Measurements from ENCODE around the gene FAM210A. TPM values are rescaled to one million over a fixed set of nuclear protein-coding genes. Genes with fewer than 3 reads are reported as not detected.
"Not testable (repeated sequence)": the region's sequence is repeated elsewhere in the genome, so short reads cannot be mapped to it uniquely, and the experiment has no call there.

Gene FAM210A
- total RNA-seq, 1 donor from 2014 or later = 19.8 TPM

DNA sequence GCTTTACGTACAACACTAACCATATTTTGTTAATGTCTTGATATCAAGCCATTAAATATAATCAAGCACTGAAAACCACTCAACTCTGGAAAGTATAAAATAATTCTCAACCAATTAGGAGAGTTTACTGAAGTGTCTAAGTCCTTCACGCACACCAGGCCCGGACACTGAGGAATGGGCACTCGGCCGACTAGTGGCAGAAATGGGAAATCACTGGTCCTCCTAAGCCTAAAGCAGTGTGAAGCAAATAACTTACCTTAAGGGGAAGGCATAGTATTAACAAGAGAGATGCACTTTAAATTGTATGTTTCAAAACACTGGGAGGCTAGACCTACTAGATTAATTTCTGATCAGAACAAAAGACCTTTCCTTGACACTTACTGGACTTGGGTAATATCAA lies 45.7 kb downstream of the FAM210A start:
- peaks cover 3 to 16% (median 5%) of the 10 kb centered on the region in 3 donors for H3K4me1 ChIP-seq (ENCODE audit: control insufficient read depth in 3 of 3, insufficient read depth in 3 of 3, low read length in 3 of 3)
- no peak overlapping the region for H3K27ac ChIP-seq (ENCODE audit: low read depth, low read length)

GRCh38 chr18:13677350-13677749 lies 49.0 kb downstream of the FAM210A start:
- not testable (repeated sequence) for H3K9me3 ChIP-seq (ENCODE audit: control insufficient read depth in 3 of 3, low read length in 3 of 3); H3K27me3 ChIP-seq (ENCODE audit: control insufficient read depth in 3 of 3, insufficient read depth in 3 of 3, low read length in 3 of 3); H3K27ac ChIP-seq (ENCODE audit: low read depth, low read length); H3K36me3 ChIP-seq (ENCODE audit: control insufficient read depth in 3 of 3, insufficient read depth in 3 of 3, low read length in 3 of 3); H3K9ac ChIP-seq (ENCODE audit: low read depth in 1 of 3, low read length in 3 of 3); H3K4me3 ChIP-seq (ENCODE audit: low read length in 3 of 3)
- peaks cover 3 to 16% (median 5%) of the 10 kb centered on the region in 3 donors for H3K4me1 ChIP-seq (ENCODE audit: control insufficient read depth in 3 of 3, insufficient read depth in 3 of 3, low read length in 3 of 3)

More for the DNA sequence above, 45.7 kb downstream of the FAM210A start:
- Histone ChIP-seq H3K9me3 (ENCODE audit: control insufficient read depth in 3 of 3, low read length in 3 of 3) (no peaks in the 10 kb centered on the region), H3K9ac (ENCODE audit: low read depth in 1 of 3, low read length in 3 of 3) (no peak overlapping the region), H3K4me3 (ENCODE audit: low read length in 3 of 3) (no peak overlapping the region), H3K36me3 (ENCODE audit: control insufficient read depth in 3 of 3, insufficient read depth in 3 of 3, low read length in 3 of 3) (no peaks in the 10 kb centered on the region), H3K27me3 (ENCODE audit: control insufficient read depth in 3 of 3, insufficient read depth in 3 of 3, low read length in 3 of 3) (no peaks in the 10 kb centered on the region)

GRCh38 chr18:13676471-13676870 lies 49.9 kb downstream of the FAM210A start:
- Histone ChIP-seq H3K4me1 (ENCODE audit: control insufficient read depth in 3 of 3, insufficient read depth in 3 of 3, low read length in 3 of 3) (peaks cover 3 to 14% (median 5%) of the 10 kb centered on the region in 3 donors), H3K9me3 (ENCODE audit: control insufficient read depth in 3 of 3, low read length in 3 of 3) (no peaks in the 10 kb centered on the region), H3K27ac (ENCODE audit: low read depth, low read length) (no peak overlapping the region), H3K27me3 (ENCODE audit: control insufficient read depth in 3 of 3, insufficient read depth in 3 of 3, low read length in 3 of 3) (no peaks in the 10 kb centered on the region), H3K4me3 (ENCODE audit: low read length in 3 of 3) (no peak overlapping the region), H3K36me3 (ENCODE audit: control insufficient read depth in 3 of 3, insufficient read depth in 3 of 3, low read length in 3 of 3) (no peaks in the 10 kb centered on the region), H3K9ac (ENCODE audit: low read depth in 1 of 3, low read length in 3 of 3) (no peak overlapping the region)

- H3K4me3 ChIP-seq (ENCODE audit: low read length in 3 of 3) = no peak overlapping the region
- no peaks in the 10 kb centered on the region for H3K4me1 ChIP-seq (ENCODE audit: control insufficient read depth in 3 of 3, insufficient read depth in 3 of 3, low read length in 3 of 3)
- H3K27me3 ChIP-seq (ENCODE audit: control insufficient read depth in 3 of 3, insufficient read depth in 3 of 3, low read length in 3 of 3) = no peaks in the 10 kb centered on the region
- H3K9ac ChIP-seq (ENCODE audit: low read depth in 1 of 3, low read length in 3 of 3) = no peak overlapping the region
- H3K27ac ChIP-seq (ENCODE audit: low read depth, low read length) = no peak overlapping the region
- H3K9me3 ChIP-seq (ENCODE audit: control insufficient read depth in 3 of 3, low read length in 3 of 3) = no peaks in the 10 kb centered on the region
- H3K36me3 ChIP-seq (ENCODE audit: control insufficient read depth in 3 of 3, insufficient read depth in 3 of 3, low read length in 3 of 3) = no peaks in the 10 kb centered on the region
Observed at GRCh38 chr18:13672657-13673056, 53.7 kb downstream of the FAM210A start.

DNA sequence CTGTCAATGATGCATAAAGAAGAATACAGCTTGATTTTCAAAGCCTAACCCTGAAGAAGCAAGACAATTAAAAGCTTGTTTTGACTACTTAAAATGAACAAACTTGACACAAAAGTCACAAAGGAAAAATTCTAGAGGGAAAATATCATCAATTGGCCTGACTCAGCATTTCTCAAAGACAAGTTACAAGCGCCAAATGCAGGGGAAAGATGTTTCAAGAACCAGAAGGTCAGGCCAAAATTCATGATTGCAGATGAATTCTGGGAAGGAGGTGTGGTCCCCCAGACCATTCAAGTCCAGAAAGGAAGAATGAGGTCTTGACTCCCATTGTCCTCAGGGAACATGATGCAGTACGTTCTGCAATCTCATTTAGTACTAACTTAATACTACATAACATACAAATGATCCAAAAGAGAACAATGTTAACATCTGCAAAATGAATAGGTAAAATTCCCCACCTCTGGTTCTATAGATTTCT lies 64.5 kb downstream of the FAM210A start:
- Histone ChIP-seq H3K27me3 (ENCODE audit: control insufficient read depth in 3 of 3, insufficient read depth in 3 of 3, low read length in 3 of 3) (no peaks in the 10 kb centered on the region), H3K9ac (ENCODE audit: low read depth in 1 of 3, low read length in 3 of 3) (no peak overlapping the region), H3K4me1 (ENCODE audit: control insufficient read depth in 3 of 3, insufficient read depth in 3 of 3, low read length in 3 of 3) (peaks cover 10 to 16% (median 14%) of the 10 kb centered on the region in 3 donors), H3K27ac (ENCODE audit: low read depth, low read length) (no peak overlapping the region), H3K36me3 (ENCODE audit: control insufficient read depth in 3 of 3, insufficient read depth in 3 of 3, low read length in 3 of 3) (peaks cover 2 to 8% (median 5%) of the 10 kb centered on the region in 3 donors), H3K9me3 (ENCODE audit: control insufficient read depth in 3 of 3, low read length in 3 of 3) (no peaks in the 10 kb centered on the region), H3K4me3 (ENCODE audit: low read length in 3 of 3) (no peak overlapping the region)

- Histone ChIP-seq H3K9me3 (ENCODE audit: control insufficient read depth in 3 of 3, low read length in 3 of 3) (no peaks in the 10 kb centered on the region), H3K27ac (ENCODE audit: low read depth, low read length) (no peak overlapping the region), H3K27me3 (ENCODE audit: control insufficient read depth in 3 of 3, insufficient read depth in 3 of 3, low read length in 3 of 3) (no peaks in the 10 kb centered on the region), H3K4me1 (ENCODE audit: control insufficient read depth in 3 of 3, insufficient read depth in 3 of 3, low read length in 3 of 3) (peaks cover 10 to 16% (median 14%) of the 10 kb centered on the region in 3 donors), H3K36me3 (ENCODE audit: control insufficient read depth in 3 of 3, insufficient read depth in 3 of 3, low read length in 3 of 3) (peaks cover 2 to 5% (median 4%) of the 10 kb centered on the region in 3 donors), H3K9ac (ENCODE audit: low read depth in 1 of 3, low read length in 3 of 3) (no peak overlapping the region), H3K4me3 (ENCODE audit: low read length in 3 of 3) (no peak overlapping the region)
Observed at GRCh38 chr18:13661051-13661778, 65.1 kb downstream of the FAM210A start.

GRCh38 chr18:13660510-13660909 lies 65.8 kb downstream of the FAM210A start:
- peaks cover 10 to 16% (median 14%) of the 10 kb centered on the region in 3 donors for H3K4me1 ChIP-seq (ENCODE audit: control insufficient read depth in 3 of 3, insufficient read depth in 3 of 3, low read length in 3 of 3)
- no peak overlapping the region for H3K27ac ChIP-seq (ENCODE audit: low read depth, low read length)
- no peaks in the 10 kb centered on the region for H3K9me3 ChIP-seq (ENCODE audit: control insufficient read depth in 3 of 3, low read length in 3 of 3)
- H3K27me3 ChIP-seq (ENCODE audit: control insufficient read depth in 3 of 3, insufficient read depth in 3 of 3, low read length in 3 of 3) = no peaks in the 10 kb centered on the region
- H3K9ac ChIP-seq (ENCODE audit: low read depth in 1 of 3, low read length in 3 of 3) = no peak overlapping the region
- H3K4me3 ChIP-seq (ENCODE audit: low read length in 3 of 3) = no peak overlapping the region
- peaks cover 0 to 3% (median 2%) of the 10 kb centered on the region in 3 donors for H3K36me3 ChIP-seq (ENCODE audit: control insufficient read depth in 3 of 3, insufficient read depth in 3 of 3, low read length in 3 of 3)

- no peak overlapping the region for H3K27ac ChIP-seq (ENCODE audit: low read depth, low read length)
- H3K36me3 ChIP-seq (ENCODE audit: control insufficient read depth in 3 of 3, insufficient read depth in 3 of 3, low read length in 3 of 3) = no peaks in the 10 kb centered on the region
- peaks cover 14 to 22% (median 16%) of the 10 kb centered on the region in 3 donors for H3K4me1 ChIP-seq (ENCODE audit: control insufficient read depth in 3 of 3, insufficient read depth in 3 of 3, low read length in 3 of 3)
- no peaks in the 10 kb centered on the region for H3K9me3 ChIP-seq (ENCODE audit: control insufficient read depth in 3 of 3, low read length in 3 of 3)
- no peak overlapping the region for H3K4me3 ChIP-seq (ENCODE audit: low read length in 3 of 3)
- peaks cover 0 to 7% (median 0%) of the 10 kb centered on the region in 3 donors for H3K27me3 ChIP-seq (ENCODE audit: control insufficient read depth in 3 of 3, insufficient read depth in 3 of 3, low read length in 3 of 3)
- no peak overlapping the region for H3K9ac ChIP-seq (ENCODE audit: low read depth in 1 of 3, low read length in 3 of 3)
Observed at GRCh38 chr18:13658436-13659204, 67.7 kb downstream of the FAM210A start.

GRCh38 chr18:13657974-13658373 lies 68.4 kb downstream of the FAM210A start:
- Histone ChIP-seq H3K4me1 (ENCODE audit: control insufficient read depth in 3 of 3, insufficient read depth in 3 of 3, low read length in 3 of 3) (peaks cover 14 to 22% (median 16%) of the 10 kb centered on the region in 3 donors), H3K27ac (ENCODE audit: low read depth, low read length) (no peak overlapping the region), H3K36me3 (ENCODE audit: control insufficient read depth in 3 of 3, insufficient read depth in 3 of 3, low read length in 3 of 3) (no peaks in the 10 kb centered on the region), H3K27me3 (ENCODE audit: control insufficient read depth in 3 of 3, insufficient read depth in 3 of 3, low read length in 3 of 3) (peaks cover 0 to 7% (median 0%) of the 10 kb centered on the region in 3 donors), H3K4me3 (ENCODE audit: low read length in 3 of 3) (no peak overlapping the region), H3K9me3 (ENCODE audit: control insufficient read depth in 3 of 3, low read length in 3 of 3) (no peaks in the 10 kb centered on the region), H3K9ac (ENCODE audit: low read depth in 1 of 3, low read length in 3 of 3) (no peak overlapping the region)

All from skeletal muscle tissue (tissue), 4 donors.